IPS-18c (cell line): ENCODE measurements around the gene RBM42.

Experiments
- H3K4me3 ChIP-seq: 2 replicates; pipeline ENCODE4 v1.7.0; 2013; ENCODE audit warnings: low read depth, mild to moderate bottlenecking, low read length, moderate library complexity; ENCODE audit not compliant: insufficient read depth
- H3K9me3 ChIP-seq: one replicate; pipeline ENCODE4 v1.6.1; 2013; ENCODE audit warnings: mild to moderate bottlenecking, low read length, moderate library complexity; ENCODE audit not compliant: control insufficient read depth, insufficient read depth

The RBM42 gene

DNA sequence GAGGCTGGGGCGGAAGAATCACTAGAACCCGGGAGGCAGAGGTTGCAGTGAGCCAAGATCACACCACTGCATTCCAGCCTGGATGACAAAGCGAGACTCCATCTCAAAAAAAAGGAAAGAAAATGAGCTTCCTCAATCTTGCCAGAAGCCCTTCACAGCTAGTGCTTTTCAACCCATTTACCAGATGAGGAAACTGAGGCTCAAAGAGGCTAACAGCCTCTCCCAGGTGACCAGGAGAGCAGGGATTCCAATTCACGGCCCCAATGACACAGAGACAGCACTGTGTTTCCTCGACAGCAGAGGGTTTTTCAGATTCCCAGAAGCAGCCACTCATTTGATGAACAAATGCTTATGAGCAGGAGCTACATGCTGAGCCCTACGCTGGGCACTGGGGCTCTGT is 40.7 kb downstream of the RBM42 start:
- no peak overlapping the region for H3K4me3 ChIP-seq
- H3K9me3 ChIP-seq = no peaks in the 10 kb centered on the region

DNA sequence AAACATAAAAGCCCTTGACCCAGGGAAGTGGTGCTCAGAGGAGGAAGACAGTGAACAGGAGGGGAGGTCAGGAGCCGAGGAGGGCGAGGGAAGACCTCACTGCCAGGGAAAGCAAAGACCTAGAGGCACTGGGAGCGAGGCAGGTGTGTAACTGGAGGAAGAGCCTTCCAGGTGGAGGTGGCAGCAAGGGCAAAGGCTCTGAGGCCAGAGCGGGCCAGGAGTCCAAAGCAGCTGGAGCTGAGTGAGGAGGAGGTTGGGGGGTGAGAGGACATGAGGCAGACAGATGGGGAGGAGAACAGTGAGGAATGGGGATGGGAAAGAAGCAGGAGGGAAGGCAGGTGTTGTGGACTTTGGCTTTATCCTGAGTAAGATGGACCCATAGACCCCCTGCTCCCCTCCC is 41.1 kb downstream of the RBM42 start:
- Histone ChIP-seq H3K9me3 (no peaks in the 10 kb centered on the region), H3K4me3 (no peak overlapping the region)

DNA sequence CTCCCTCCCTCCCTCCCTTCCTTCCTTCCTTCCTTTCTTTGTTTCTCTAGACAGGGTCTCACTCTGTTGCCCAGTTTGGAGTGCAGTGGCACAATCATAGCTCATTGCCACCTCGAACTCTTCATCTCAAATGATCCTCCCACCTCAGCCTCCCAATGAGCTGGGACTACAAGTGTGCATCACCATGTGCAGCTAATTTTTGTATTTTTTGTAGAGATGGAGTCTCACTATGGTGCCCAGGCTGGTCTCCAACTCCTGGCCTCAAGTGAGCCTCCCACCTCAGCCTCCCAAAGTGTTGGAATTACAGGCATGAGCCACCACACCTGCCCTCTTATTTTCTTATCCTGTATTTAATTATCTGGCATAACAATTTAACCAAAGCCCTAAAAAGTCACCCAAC is 41.9 kb downstream of the RBM42 start:
- Histone ChIP-seq H3K4me3 (no peak overlapping the region), H3K9me3 (no peaks in the 10 kb centered on the region)

DNA sequence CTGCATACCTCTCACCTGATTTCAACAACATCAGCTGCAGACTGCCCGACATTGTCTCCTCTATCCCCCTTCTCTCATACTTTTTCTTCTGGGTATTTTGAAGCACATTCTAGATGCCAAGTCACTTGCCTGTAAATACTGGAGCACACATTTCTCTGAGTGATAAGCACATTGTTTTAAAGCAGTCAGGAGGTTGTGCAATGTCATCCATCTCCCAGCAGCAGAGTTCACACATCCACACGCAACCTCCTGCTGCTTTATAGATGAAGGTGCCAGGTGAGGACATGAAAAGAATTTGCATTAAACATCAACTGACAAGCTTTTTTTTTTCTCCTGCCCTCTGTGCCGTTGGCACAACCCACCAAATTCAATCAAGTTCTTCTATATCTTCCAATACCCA is 43.0 kb downstream of the RBM42 start:
- no peaks in the 10 kb centered on the region for H3K9me3 ChIP-seq
- H3K4me3 ChIP-seq = no peak overlapping the region

DNA sequence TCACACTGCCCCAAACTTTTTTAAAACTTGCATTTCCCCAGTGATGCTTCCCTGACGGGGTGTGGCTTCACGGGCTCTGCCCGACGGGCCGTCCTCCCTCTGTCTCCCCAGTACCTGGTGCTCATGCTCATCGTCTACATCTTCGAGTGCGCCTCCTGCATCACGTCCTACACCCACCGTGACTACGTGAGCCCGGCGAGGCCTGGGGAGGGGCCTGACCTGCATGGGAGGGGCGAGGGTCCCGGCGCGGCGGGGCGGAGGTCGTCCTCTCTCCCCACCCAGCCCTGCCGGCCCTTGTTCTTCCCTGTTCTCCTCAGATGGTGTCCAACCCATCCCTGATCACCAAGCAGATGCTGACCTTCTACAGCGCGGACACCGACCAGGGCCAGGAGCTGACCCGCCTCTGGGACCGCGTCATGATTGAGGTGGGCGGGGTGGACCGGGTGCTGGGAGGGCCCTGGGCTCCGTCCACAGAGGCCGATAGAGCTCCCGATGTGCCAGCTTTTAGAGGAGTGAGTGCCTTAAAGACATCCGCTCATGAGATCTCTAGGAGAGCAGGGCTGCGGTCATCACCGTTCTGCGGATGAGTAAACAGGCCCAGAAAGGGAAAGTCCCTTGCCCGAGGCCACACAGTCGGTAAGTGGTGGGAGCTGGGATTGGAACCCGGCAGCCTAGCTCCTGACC is 44.4 kb downstream of the RBM42 start:
- Histone ChIP-seq H3K9me3 (no peaks in the 10 kb centered on the region), H3K4me3 (peak overlapping the region; percentile 63)

DNA sequence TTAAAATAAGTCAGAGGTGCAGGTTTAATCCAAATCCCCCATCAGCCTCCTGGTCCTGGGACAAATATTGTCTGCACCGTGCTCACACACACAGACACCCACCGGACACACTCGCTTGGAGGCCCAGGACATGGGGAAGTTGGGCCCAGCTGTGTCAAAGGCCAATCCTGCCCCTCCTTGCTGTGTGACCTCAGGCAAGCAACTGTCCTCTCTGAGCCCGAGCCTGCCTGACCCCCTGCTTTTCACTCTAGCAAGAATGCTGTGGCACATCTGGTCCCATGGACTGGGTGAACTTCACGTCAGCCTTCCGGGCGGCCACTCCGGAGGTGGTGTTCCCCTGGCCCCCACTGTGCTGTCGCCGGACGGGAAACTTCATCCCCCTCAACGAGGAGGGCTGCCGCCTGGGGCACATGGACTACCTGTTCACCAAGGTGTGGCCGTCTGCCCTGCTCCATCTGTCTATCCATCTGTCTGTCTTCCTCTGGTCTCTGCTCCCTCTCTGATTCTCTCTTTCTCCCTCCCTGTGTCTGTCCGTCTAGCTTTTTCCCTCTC is 46.8 kb downstream of the RBM42 start:
- Histone ChIP-seq H3K4me3 (no peak overlapping the region), H3K9me3 (no peaks in the 10 kb centered on the region)
